GM13977 (cell line): ENCODE measurements around the gene INPP5B.

Experiments used
- DNase-seq: peaks from one replicate; pipeline ENCODE4 v3.0.0; 2012; ENCODE audit warnings: low spot score
- CTCF ChIP-seq: IDR thresholded peaks from 2 replicates; pipeline ENCODE4 v1.5.1; 2012; ENCODE audit warnings: mild to moderate bottlenecking, control low read depth; ENCODE audit not compliant: insufficient read depth; ENCODE audit errors: extremely low read depth, missing control alignments
- in situ Hi-C: fragments of 300-500 bp; cut with MboI; formaldehyde crosslinking; loops from one replicate; pipeline ENCODE4 v1.12.0; 2022; ENCODE audit warnings: low sequenced_read_pairs, low pct_unique_long_range_greater_than_20kb, mixed read lengths, inconsistent platforms; ENCODE audit not compliant: unreplicated experiment

Gene INPP5B

GRCh38 chr1:37884145-37884544, 62.7 kb downstream of the INPP5B start:
- TF ChIP-seq CTCF, result no peak
- in situ Hi-C loops, result no loop called here
- no peak for DNase-seq

GRCh38 chr1:37883671-37884070, 63.2 kb downstream of the INPP5B start:
- in situ Hi-C loops, result no loop called here
- no peak for TF ChIP-seq CTCF
- DNase-seq, result no peak

GRCh38 chr1:37879865-37880264, 67.0 kb downstream of the INPP5B start:
- in situ Hi-C loops, result no loop called here
- DNase-seq, result no peak
- TF ChIP-seq CTCF, result no peak

GRCh38 chr1:37878071-37878470, 68.8 kb downstream of the INPP5B start:
- no peak for TF ChIP-seq CTCF
- in situ Hi-C loops, result no loop called here
- no peak for DNase-seq

GRCh38 chr1:37875833-37876232, 71.0 kb downstream of the INPP5B start:
- in situ Hi-C loops, result no loop called here
- TF ChIP-seq CTCF, result no peak
- DNase-seq, result no peak

- in situ Hi-C loops, result loop anchor here (25.0 kb wide), 1 partner anchor 310 kb away; the partner anchor contains the start of genes DNALI1 and SNIP1
- DNase-seq, result no peak
- no peak for TF ChIP-seq CTCF
Measured at GRCh38 chr1:37872692-37873091, 74.2 kb downstream of the INPP5B start.

GRCh38 chr1:37868466-37868865, 78.4 kb downstream of the INPP5B start:
- in situ Hi-C loops, result loop anchor here (25.0 kb wide), 1 partner anchor 306 kb away; the partner anchor contains the start of genes DNALI1 and SNIP1
- no peak for TF ChIP-seq CTCF

More at GRCh38 chr1:37868466-37868865, 78.4 kb downstream of the INPP5B start:
- DNase-seq, result no peak
